Stimulated activated CD4-positive, alpha-beta T cell treated with anti-CD3 and anti-CD28 coated beads, Interleukin-1b, Interleukin-23, amount 100 ng/mL, for 1 hour (primary cell): ENCODE results near the gene RAD18.

ENCODE experiments used
- DNase-seq, 2 donors: peaks; one replicate each; pipeline ENCODE4 v3.0.0-alpha.2; 2020; ENCODE audit warnings: low read depth in 2 of 2

The RAD18 gene

DNA sequence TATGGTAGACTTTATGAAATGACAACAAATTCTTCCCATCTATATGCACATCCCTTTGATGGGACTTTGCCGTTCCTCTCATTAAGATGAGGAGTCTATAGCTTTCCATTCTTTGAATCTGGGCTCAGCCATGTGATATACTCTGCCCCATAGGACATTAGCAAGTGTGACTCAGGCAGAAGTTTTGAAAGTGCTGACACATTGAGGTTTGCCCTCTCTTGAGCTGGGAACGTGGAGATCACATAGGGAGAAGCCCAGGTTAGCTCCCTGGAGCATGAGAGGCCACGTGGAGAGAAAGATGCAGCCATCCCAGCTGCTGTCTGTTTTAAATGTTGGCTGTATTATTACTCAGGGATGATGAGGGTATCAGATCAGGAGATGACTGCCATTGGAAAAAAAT, 126.1 kb downstream of the RAD18 start:
- no peak for DNase-seq

DNA sequence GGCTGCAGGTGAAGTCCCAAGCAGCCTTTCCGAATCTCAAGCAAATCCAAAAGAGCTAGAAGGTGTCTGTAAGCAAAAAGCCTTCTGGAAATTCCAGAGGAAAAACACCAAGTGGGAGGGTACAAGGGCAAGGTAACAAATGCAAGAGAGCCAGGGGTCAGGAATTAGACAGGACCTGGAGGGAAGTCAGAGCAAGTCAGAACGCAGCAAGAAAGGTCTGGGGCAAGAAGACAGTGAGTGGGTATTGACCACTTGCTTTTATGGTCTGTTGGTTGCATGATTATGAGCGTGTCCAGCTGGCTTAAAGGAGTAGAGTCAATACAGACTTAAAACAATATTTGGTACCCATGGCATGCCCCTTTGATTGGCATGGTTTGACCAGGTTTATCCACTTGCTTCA, 127.2 kb downstream of the RAD18 start:
- DNase-seq = no peak

DNA sequence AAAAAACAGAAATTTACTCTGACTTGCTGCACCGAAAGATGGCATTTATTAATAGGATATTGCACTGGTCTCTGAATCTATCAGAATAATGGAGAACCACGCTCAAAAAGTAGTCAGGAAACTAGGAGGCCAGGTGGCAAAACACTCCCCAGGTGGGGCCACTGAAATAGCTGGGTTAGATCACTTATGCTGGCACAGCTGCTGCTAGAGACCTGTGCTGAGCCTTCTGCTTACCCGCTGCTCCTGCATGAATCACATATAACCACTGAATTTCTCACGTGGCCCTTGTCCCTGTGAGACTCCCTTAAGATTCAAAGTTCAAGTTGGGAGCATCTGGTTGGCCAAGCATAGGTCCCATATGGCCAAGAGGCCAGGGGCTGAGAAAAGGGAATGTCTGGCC, 127.9 kb downstream of the RAD18 start:
- no peak for DNase-seq

DNA sequence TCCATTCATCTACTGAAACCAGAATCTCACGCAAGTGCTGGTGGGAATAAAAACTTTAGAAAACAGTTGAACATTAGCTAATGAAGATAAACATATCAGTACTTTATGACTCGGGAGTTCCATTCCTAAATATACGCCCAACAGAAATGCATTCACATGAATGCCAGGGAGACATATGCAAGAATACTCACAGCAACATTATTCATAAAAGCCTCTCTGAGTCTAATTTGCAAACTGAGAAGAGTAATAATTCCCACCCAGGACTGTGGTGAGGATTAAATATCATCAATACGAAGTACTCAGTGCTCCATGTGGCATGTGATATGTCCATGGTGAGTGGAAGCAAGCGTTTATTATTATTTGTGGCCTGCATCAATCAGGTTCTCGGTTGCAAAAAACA, 128.3 kb downstream of the RAD18 start:
- no peak for DNase-seq

DNA sequence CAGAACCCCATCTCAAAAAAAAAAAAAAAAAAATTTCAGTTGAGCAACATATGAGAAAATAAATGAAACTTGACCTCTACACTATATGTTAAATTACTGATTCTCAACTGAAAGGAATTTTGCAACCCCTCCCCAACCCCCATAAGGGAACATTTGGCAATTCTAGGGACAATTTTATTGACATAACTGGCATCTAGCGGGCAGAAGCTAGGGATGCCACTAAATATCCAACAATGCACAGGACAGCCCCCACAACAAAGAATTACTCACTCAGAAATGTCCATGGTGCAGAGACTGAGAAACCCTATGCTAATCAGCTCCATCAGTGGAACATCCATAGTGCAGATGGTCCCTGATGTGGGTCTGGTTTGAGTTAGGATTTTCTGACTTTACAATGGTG, 135.6 kb downstream of the RAD18 start:
- DNase-seq = no peak
